ENCODE data around the gene COMMD8. TPM values are rescaled to one million over a fixed set of nuclear protein-coding genes. Genes with fewer than 3 reads are reported as not detected.
A peak's percentile ranks its signal among the peaks of the same experiment; 100 is the strongest.

The COMMD8 gene
- total RNA-seq, 1 donor from 2014 or later = 24.1 TPM

DNA sequence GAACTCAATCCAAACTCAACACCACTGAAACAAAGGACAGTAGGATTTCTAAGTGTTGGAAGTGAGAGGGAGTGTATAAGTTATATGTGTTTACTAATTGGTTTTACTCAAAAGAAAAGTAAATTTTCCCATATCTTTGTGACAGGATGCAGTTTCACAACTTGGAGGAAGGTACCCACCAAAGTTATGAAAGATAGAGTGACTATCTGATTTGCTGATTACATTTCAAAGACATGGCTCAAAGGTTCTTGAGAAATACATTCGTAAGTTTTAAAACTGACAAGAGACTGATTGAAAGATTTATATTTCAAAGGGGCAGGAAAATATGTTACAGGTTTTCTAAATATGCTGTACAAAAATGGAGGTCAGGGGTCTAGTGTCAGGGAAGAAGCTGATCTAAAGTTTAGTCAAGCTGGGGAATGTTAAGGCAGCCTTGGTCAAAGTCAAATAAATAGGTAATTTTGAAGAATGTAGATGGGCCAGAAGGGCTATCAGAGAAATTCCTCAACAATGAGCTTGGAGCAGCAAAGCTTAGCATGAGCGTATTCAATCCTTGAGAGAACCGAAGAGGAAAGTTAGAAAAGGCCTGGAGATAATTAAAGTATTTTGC, 9.7 kb upstream of the COMMD8 start:
- DNase-seq (ENCODE audit: low spot score in 2 of 2) = no peak
- FAIRE-seq = no peak

GRCh38 chr4:47471591-47471990, 8.1 kb upstream of the COMMD8 start:
- no peak for DNase-seq (ENCODE audit: low spot score in 2 of 2)
- no peak for FAIRE-seq

- no peak for FAIRE-seq
- no peak for DNase-seq (ENCODE audit: low spot score in 2 of 2)
Measured at GRCh38 chr4:47471064-47471463, 7.6 kb upstream of the COMMD8 start.

- DNase-seq (ENCODE audit: low spot score in 2 of 2) (no peak), FAIRE-seq (no peak)
Measured at GRCh38 chr4:47469951-47470350, 6.4 kb upstream of the COMMD8 start.

GRCh38 chr4:47468706-47469365, 5.3 kb upstream of the COMMD8 start:
- FAIRE-seq (no peak), DNase-seq (ENCODE audit: low spot score in 2 of 2) (no peak)

DNA sequence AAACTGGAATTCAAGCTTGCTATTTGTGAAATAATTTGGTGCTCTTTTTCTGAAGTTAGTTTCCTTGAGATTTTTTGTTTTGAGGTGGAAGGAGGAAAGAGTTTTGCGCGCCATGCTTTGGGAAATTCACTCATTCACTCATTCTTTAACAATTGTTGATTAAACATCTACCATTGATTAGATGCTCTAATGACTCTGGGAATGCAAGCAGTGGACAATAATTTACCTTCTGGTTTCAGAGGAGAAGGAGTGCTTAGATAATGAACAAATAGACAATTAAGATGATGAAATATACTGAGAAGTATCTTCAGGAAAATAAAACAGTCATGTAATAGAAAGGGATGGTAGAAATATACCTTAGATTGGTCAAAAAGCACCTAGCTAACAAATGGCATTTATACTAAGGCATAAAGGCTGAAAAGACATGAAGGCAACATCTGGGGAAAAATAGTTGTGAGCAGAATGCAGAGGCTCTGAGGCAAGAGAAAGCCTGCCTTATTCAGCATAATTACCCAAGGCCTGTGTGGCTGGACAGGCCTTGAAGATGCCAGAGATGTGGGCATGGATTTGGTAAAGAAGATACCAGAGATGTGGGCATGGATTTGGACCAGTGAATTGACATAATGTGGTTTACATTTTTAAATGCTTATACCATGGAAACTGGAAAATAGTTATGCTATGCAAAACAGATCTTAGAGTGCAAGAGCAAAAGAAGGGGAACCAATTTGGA, 2.7 kb upstream of the COMMD8 start:
- DNase-seq (ENCODE audit: low spot score in 2 of 2) (no peak), FAIRE-seq (no peak)

- no peak for FAIRE-seq
Measured at GRCh38 chr4:47465004-47465403, 1.5 kb upstream of the COMMD8 start.

GRCh38 chr4:47462799-47463234, 685 bp downstream of the COMMD8 start:
- DNase-seq (ENCODE audit: low spot score in 2 of 2) (peak; percentile 7 to 24), FAIRE-seq (no peak)

More at GRCh38 chr4:47465004-47465403, 1.5 kb upstream of the COMMD8 start:
- DNase-seq (ENCODE audit: low spot score in 2 of 2) = no peak

DNA sequence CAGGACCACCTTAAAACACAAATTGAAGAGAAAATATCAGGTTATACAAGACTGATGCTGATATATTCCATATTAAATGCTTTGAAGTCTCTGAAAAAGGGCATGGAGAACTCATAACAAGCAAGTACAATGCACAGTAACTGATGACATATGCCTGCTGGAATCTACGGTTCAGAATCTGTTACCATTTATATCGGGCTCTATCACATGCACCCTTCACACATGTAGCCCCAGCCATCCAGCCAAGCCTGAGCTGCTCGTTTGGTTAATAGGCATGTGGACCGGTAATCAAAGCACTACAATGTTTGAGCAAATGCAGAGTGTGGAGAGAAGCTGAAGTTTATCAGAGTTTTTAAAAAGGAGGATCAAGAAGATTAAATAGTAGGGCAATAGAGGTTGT, 11.8 kb downstream of the COMMD8 start:
- FAIRE-seq = no peak

GRCh38 chr4:47444031-47444430, 19.5 kb downstream of the COMMD8 start:
- DNase-seq (ENCODE audit: low spot score in 2 of 2) (no peak), FAIRE-seq (no peak)

More for the DNA sequence above, 11.8 kb downstream of the COMMD8 start:
- DNase-seq (ENCODE audit: low spot score in 2 of 2) = no peak

DNA sequence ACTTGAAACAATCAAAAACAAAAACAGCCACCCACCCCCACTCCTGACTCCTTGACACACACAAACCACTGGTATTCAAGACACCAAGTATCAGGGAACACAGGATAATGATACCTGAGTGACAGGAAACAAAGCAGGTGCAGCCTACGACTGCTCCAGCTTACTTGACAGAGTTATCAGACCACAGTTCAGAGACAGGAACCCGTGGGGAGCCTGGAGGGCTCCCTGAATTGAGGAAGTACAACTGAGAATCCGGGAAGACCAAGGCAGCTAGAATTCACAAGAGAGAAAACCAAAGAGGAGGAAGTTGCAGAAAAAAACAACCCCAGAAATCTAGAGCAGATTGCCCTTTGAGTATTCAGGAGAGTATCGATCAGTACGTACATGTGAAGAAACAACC, 20.5 kb downstream of the COMMD8 start:
- DNase-seq (ENCODE audit: low spot score in 2 of 2) = no peak
- FAIRE-seq = no peak

- DNase-seq (ENCODE audit: low spot score in 2 of 2) (no peak), FAIRE-seq (no peak)
Measured at GRCh38 chr4:47434931-47435330, 28.6 kb downstream of the COMMD8 start.

DNA sequence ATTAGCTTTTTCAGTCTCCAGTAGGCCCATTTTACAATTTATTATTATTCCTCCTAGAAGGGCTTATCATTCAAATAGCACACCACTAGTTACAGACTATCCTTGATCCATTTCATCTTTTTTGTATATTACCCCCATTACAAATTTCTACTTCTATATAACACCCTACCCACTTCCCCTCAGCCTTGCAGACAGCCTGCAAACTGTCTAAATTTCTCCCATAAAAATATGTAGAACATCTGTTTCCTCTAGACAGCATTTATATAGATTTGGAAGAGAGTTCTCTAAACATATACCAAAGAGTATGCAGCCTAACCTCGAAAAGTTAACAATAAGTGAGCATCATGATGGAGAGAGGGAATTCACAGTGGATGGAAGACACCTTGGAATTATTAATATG, 30.8 kb downstream of the COMMD8 start:
- DNase-seq (ENCODE audit: low spot score in 2 of 2) (no peak), FAIRE-seq (no peak)

DNA sequence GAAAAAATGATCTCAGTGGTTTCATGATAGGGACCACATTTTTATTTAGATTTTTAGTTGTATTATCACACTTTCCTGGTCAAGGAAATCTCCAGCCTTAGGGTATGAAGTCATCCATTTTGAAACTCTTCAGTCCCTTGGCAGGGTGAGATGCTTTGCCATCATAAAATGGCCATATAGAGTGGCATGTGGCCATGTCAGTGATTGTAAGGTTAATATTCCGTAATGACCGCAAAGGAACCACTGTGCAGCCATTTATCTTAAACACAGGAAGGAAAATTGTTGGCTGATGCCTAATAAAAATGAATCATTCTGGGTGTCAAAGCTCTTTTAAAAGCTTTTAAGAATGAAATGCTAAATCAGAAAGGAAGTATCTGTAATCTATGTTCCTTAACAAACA, 35.6 kb downstream of the COMMD8 start:
- FAIRE-seq (no peak), DNase-seq (ENCODE audit: low spot score in 2 of 2) (no peak)

- no peak for DNase-seq (ENCODE audit: low spot score in 2 of 2)
- no peak for FAIRE-seq
Measured at GRCh38 chr4:47425628-47426027, 37.9 kb downstream of the COMMD8 start.

GRCh38 chr4:47419296-47419695, 44.2 kb downstream of the COMMD8 start:
- DNase-seq (ENCODE audit: low spot score in 2 of 2) = no peak

DNA sequence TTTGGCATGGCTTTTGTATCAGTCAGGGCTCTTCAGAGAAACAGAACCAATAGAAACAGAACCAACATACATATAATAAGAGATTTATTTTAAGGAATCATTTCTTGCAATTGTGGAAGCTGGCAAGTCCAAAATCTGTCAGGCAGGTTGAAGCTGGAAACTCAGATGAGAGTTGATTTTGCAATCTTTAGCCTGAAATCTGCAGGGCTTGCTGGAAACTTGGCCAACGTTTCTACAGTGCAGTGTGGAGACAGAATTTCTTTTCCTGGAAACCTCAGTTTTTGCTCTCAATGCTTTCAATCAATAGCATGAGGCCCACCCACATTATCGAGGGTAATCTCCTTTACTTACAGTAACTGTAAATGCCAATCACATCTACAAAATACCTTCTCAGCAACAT, 45.4 kb downstream of the COMMD8 start:
- no peak for DNase-seq (ENCODE audit: low spot score in 2 of 2)
- no peak for FAIRE-seq

More at GRCh38 chr4:47419296-47419695, 44.2 kb downstream of the COMMD8 start:
- FAIRE-seq = no peak

GRCh38 chr4:47415719-47416118, 47.8 kb downstream of the COMMD8 start:
- FAIRE-seq = no peak
- DNase-seq (ENCODE audit: low spot score in 2 of 2) = no peak

DNA sequence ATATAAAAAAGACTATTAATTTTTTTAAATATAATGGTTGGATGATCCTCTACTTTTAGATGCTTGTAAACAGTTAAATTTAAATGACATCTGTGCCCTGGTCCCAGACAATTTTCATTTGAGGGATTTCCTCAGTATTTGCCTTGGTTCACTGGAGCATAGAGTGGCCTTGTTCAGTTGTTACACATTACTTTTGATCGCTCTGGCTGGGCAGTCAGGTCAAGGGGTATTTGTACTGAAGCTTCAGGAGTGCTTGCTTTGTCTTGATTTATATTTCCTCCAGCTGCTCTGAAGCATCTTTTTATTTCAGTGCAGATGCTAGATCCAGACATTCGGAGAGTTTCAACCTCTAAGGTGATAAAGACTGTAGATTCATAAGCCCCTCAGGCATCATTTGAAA, 50.0 kb downstream of the COMMD8 start:
- no peak for FAIRE-seq
- DNase-seq (ENCODE audit: low spot score in 2 of 2) = no peak

DNA sequence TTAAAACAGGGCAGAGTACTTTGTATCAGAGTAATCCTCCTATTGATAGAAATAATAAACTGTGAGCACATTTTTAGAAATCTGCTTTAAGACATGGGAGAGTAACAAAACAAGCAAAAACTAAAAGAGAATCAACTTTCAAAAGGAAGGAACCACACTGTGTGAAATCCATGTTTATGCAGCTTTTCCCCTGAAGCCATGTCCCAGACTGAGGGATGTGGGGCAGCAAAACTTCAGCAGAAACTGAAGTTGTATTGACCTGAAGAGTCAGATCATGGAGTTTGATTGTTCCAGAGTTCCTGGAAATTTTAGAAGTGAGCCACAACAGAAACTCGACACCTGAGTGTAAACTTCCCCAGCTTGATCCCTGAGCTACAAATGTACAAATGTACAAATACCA, 53.2 kb downstream of the COMMD8 start:
- no peak for DNase-seq (ENCODE audit: low spot score in 2 of 2)
- FAIRE-seq = no peak

- FAIRE-seq = no peak
- no peak for DNase-seq (ENCODE audit: low spot score in 2 of 2)
Measured at GRCh38 chr4:47406408-47406807, 57.1 kb downstream of the COMMD8 start.

All from frontal cortex (tissue), 4 donors.